GM19043 (cell line): ENCODE measurements around the gene LDB2.
"Not testable (repeated sequence)": the region's sequence is repeated elsewhere in the genome, so short reads cannot be mapped to it uniquely, and the experiment has no call there.

Source experiments
- ATAC-seq: cut with Tn5 transposase; IDR thresholded peaks from one replicate; pipeline ENCODE4 v1.9.1; 2021; ENCODE audit warnings: low read depth; ENCODE audit not compliant: unreplicated experiment

The LDB2 gene

DNA sequence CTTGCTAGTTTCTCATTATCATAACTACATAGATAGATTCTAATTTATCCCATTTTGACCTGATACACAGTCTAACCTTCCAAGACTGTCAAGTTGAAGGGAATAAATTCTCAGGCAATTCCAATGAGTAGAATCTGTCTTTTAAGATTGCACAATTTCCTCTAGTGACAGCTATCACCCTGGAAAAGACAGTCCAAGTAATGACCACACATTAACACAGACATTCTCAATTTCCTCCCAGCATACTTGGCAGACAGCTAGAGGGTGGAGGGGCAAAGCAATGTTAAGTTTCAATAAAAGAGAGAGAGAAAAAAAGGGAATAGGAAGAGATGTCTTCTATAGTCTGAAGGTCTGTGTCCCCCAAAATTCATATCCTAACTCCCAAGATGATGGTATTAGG is 234.7 kb downstream of the LDB2 start:
- ATAC-seq, result no peak

DNA sequence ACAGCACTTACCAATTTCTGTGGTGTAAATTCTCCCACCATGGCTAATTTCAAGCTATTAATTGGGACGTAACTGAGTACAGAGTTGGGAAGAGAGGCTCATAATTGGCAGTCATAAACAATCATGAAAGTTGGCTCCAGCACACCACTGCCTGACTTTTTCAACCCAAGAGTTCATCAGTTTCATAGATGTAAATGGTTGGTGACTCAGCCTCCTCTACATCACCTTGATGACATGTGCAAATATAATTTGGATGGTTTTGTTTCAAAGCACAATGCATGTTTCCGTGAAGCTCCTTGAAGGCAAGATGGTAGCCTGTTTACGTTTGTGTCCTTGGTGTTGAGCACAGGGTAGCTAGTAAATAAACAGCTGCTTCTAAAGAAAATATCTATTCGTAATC is 235.1 kb downstream of the LDB2 start:
- no peak for ATAC-seq

DNA sequence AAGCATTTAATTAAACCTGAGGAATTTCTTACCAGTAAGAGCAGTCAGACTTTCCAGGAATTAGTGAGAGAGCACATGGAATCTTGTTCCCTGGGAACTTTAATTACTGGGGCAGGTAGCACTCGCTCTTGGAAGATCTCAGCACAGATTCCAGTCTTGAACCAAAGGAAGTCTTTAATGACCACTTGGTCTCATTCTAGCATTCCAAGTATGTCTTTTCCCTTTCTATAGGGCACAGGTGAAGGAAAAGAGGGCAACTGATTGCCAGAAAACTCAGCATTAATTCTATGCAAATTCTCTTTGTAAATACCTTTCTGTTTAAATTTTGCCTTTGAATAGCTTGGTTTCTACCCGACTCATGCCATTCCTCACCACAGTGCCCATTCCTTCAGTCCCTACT is 236.6 kb downstream of the LDB2 start:
- no peak for ATAC-seq

DNA sequence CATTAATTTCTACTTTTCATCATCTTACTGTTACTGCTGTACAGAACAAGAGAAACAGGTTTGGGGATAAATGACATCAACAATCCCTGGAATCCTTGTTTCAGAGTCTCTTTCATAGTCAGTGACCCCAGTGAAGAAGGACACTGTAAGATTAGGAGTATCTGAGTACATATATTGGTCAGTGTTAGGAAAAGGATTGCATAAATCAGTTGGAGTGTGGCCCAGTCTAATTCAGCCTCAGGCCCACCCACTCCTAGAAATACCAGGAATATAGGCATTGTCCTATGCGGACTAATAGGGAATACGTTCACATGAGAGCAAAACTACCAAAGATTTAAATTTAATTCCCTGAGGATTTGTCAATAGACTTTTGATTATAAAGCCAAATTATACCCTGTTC is 237.8 kb downstream of the LDB2 start:
- ATAC-seq, result no peak

DNA sequence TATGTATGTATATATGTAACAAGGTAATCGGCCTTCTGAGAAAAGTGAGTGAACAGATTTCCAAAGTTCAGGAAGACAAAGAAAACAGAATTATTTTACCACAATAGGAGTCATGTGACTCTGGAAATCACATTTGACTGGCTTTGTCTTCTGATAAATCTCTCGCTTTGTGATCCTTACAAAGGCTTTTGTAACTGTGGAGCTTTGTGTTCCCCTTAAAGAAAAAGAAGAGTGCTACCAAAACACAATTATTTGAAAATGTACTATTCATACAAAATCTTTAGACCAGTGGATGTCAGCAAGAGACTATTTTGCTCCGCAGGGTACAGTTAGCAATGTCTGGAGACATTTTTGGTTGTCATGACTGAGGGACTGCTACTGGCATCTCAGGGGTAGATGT is 238.8 kb downstream of the LDB2 start:
- ATAC-seq, result no peak

DNA sequence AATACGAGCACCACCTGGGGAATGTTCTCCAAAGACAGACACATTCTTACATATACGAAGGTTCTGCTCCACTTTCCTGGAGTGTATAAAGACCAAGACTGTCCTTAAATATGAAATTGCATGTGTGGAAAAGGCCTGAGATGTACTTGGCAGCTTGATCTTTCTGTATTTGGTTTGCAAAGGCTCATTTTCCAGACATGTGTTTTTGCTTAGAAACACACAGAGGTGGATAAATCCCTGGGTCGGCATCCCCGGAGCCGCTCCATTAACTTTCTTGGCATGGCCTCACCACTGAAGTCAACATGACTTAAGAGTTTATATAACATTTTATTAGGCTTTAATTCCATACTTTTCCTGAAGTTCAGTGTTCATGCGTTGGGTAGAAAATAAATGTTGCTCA is 239.4 kb downstream of the LDB2 start:
- ATAC-seq, result no peak

DNA sequence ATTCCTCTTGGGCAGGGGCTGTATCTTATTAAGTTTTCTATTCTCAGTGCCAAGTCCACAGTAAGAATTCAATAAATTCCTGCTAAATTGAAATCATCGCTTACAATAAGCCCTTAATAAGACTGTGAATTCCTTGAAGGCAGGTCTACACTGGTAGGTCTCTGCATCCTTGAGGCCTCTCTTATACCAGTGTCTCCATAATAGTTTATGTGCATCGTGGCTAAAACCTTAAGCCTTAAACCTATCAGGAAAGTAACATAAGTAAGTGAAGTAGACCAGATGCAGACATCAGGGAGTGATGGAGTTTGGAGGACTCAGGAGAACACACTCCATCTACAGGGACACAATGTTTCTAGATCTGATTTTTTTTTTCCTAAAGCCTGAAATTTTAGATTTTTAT is 240.3 kb downstream of the LDB2 start:
- ATAC-seq, result no peak

DNA sequence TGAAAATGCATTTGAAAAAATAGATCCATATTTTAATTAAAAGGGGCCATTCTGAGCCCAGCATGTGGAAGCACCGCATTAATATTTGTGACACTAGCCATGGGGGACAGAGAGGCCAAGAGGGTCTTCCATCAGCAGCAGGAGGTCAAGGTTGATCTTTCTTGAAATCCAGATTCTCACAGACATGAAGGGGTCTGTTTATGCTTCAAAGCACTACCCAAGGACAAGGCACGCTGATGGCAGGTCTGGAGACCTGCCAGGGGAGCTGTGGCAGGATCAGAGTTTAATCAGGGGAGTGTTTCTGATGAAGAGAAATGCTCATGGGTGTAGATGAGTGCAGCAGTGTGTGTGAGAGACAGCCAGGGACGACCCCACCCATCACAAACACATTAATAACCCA is 243.3 kb downstream of the LDB2 start:
- ATAC-seq, result no peak

DNA sequence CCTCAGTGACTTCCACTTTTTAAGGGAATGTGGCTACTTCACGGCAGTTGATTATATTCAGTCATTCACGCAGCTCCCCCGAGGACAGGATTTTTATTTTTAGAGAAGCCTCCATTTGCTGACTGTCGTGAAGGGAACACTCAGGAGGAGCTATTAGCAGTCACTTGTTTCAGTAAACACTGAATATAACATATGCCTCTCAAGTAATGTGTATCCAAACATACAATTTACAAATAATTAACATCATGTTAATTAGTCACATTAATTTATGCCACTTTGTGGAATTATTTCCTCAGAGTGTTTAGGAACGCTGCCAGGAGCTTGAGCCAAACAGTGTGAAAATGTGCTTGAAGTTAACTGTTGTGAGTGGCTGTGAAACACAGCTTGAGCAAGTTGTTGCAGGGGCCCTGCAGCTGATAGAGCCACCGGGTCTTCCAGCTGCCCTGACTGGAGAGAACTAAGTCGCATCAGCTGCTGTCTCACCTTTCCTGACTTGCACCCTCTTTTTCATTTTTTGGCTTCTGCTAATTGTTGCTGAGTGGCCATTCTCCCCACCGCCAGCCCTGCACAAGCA is 245.6 kb downstream of the LDB2 start:
- no peak for ATAC-seq

DNA sequence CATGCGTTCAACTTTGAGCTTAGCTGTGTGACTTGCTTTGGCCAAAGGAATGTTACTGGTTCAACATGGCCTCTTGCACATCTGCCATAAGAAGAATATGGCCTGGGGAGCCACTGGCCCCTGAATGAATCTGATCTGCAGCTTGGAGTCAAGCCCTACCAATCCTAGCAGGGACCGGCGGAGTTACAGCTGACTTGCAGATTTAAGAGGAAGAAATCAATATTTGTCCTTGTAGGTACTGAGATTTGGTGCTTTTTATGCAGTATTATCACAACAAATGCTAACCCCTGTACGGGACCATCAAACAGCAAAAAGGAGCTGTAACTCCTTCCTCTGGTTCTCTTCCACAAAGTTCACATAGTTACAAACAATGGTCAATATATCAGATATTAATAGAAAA is 252.0 kb downstream of the LDB2 start:
- no peak for ATAC-seq

DNA sequence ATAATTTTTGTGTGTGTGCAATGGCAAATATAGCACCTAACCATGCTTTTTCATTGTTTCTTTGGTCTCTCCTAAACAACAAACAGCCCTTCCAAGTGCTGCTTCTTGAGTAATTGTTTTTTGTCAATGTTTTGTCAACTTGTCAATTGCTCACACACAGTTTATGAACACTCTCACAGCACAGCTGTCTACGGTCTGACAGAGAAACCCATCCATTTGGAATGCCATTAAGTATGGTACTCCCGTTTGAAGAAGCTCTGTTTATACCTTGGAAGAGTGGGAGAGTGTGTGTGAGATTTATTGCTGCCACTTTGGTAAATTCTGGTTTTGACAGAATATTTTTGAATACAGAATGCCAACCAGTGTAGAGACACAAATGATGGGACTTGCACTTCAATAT is 254.6 kb downstream of the LDB2 start:
- ATAC-seq, result no peak

DNA sequence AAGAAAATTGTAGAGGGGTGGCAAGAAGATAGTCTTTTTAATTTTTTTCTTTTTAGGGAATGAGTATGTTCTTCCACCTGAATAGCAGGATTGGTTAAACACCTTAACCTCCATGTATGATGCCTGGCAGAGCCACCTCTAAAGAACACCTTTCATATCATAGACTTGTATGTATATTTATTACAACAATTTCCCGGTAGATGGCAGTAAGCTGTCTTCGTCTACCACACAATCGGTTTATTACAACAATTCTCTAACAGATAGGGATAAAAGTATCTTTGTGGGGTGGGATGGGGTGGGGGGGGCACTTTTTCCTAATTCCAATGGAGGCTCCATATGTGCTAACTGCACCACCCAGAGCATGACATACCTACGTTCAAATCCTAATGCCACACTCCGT is 255.5 kb downstream of the LDB2 start:
- no peak for ATAC-seq

DNA sequence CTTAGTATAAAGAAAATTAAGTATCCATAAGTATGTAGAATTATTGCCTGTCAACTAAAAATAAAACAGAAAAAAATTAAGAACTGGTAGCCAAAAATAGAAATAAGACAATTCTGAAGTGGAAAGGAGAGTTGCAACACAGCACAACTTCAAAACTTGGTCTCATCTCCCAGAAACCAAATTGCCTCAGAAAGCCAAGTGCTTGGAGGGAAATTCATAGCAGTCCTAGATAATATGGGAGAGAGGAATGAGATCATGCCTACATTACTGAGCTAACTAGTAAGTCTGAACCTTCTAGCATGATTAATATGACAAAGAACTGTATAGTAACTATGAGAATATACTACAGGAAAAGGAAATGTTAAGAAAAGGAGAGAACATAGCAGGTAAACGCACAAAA is 256.5 kb downstream of the LDB2 start:
- ATAC-seq, result no peak

DNA sequence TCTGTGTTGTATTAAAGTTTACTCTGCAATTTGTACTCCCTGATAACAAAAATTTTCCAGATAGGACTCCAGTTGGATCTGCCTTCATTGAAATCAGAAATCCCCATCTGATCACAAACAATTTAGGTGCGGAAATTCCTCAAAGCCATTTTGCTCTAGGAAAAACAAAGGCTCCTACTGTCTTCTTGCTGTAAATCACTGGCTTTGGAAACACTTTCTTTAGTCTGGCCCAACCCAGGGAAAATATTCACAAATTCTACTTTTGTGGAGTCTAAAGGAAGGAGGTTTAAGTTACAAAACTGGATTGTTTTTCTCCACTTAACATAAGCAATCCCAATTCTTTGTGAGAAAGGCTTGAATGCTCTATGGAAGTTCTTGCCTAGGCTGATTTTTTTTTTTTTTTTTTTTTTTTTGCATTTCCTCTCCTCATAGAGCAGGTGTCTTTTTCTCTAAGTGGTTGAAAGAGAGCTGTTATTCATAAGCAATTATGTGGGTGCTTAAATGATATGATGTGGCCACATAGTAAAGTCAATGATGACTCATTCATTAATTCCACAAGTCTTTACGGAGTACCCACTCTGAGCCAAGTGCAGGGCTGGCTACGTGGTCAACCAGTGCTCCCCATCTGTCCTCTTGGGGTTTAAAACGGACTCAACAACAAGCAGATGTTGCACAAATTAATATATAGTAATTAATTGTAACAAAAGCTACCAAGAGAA is 261.4 kb downstream of the LDB2 start:
- ATAC-seq, result no peak

DNA sequence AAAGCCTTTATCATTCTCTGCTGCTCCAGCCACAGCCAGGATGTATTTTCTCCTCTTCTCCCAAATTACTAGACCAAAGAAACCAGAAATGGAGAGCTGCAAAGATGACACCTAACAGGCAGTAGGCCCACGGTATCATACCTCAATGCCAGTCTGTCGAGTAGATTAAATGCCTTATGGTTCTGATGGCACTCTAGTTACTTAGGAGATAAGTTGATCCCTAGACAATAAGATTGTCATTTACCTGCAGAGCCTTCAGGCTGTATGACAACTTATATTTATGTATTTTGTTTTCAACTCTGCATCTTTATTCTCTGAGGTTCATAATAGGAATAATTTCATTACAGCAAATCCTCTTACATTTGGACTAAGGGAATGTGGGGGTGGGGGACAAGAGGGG is 262.1 kb downstream of the LDB2 start:
- no peak for ATAC-seq

DNA sequence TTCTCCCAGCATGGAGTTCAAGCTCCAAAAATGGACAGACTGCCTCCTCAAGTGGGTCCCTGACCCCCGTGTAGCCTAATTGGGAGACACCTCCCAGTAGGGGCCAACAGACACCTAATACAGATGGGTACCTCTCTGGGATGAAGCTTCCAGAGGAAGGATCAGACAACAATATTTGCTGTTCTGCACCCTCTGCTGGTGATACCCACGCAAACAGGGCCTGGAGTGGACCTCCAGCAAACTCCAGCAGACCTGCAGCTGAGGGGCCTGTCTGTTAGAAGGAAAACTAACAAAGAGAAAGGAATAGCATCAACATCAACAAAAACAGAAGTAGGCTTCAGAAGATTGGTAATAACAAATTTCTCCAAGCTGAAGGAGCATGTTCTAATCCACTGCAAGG is 269.2 kb downstream of the LDB2 start:
- not testable (repeated sequence) for ATAC-seq

DNA sequence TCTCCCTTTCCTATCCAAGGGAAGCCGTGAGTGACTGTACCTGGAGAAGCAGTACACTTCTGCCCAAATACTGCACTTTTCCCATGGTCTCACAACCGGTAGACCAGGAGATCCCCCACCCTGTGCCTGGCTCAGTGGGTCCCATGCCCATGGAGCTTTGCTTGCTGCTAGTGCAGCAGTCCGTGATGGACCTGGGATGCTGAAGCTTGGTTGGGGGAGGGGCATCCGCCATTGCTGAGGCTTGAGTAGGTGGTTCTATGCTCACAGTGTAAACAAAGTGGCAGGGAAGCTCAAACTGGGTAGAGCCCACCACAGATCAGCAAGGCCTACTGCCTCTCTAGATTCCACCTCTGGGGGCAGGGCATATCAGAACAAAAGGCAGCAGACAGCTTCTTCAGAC is 269.6 kb downstream of the LDB2 start:
- ATAC-seq, result not testable (repeated sequence)

DNA sequence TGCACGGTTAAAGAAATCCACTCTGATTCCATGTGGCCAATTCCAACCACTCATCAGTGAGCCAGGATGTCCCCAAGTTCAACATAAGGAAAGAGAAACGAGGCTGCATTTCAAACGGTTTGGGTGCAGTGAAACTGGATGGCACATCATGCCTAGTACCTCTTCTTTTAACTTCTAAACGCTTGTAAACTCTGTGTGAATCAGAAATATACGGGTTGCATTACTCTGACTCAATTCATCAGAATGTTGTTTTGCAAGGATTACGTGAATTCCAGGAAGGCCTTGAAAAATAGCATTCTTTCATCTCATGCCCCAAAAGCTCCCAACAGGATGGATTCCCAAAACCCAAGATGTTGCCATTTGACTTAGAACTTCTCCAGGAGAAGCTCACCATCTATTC is 270.4 kb downstream of the LDB2 start:
- no peak for ATAC-seq

DNA sequence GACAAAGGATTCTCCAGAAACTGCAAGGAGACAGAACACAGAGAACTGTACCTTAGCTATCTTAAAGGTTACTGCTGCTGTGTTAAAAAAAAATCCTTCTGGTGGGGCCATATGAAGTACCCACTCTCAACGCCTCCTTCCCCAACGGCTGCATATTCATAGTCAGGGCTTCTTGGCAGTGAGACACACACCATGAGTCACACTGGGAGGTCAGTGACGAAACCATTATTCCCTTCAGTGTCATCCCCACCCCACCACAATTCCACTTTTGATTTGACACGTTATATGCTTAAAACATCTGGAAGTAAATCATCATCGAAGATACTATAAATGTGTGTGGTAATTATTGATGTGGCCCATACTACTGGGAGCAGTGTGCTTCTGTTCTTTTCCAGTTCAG is 271.5 kb downstream of the LDB2 start:
- no peak for ATAC-seq

DNA sequence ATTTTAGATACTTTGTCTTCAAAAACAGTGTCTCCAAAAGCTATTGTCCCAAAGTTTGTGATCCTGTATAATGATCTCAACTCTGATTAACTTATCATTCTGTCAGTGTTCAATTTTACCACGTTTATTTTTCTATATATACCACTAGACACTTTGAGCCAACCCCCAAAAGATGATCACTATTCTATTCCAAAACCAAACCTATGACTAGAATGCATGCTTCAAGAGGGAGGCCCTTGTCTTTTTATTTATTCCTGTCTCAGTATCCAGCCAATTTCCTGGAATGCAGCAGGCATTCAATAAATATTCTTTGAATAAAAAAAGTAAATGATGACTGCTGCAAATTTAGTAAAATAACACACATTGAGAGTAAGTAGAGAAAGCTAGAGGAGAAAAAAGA is 275.6 kb downstream of the LDB2 start:
- ATAC-seq, result no peak

DNA sequence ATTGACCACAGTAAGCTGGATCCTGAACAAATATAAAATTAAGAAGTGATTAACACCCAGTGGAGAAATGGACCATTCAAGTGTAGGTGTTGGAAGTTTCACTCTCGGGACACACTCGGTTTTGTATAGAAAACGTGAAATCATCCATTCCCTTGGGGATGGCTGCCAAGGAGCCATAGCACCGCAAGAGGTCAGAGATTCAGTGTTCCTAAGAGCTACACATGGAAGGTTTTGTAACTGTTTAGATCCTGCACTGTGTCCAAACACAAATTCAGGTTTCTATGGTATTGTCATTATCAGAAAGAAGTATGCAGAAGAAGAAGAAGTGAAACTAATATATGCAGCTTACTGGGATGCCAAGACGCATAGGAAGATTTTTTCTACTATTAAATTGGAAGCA is 281.0 kb downstream of the LDB2 start:
- ATAC-seq, result no peak

DNA sequence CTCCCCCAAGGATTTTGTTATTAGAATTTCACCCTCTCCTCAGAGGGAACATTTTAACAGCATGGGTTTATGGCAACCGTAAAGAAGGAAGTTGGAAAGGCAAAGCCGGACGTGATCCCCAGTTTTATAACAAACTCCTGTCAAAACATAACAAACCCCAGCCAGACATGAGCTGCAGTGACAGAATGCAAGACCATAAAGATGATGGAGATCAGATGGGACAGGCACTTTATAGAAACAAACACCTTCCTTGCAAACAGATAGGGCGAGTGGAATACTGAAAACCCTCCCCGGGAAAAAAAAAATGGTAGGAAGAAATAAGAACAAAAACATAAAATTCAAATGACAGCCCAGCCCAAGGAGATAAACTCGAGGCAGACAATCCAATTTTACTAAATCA is 281.4 kb downstream of the LDB2 start:
- ATAC-seq, result no peak
